ENCODE results near the gene ARHGAP26.

Gene ARHGAP26

GRCh38 chr5:142833517-142834449 lies 63.6 kb downstream of the ARHGAP26 start:
- DNase-seq, result no peak

GRCh38 chr5:142834504-142834903 lies 64.3 kb downstream of the ARHGAP26 start:
- DNase-seq, result no peak

- no peak for DNase-seq
These were observed 65.4 kb downstream of the ARHGAP26 start for GRCh38 chr5:142835540-142835939.

- no peak for DNase-seq
These were observed 65.9 kb downstream of the ARHGAP26 start for GRCh38 chr5:142836048-142836447.

- DNase-seq, result no peak
These were observed 67.0 kb downstream of the ARHGAP26 start for GRCh38 chr5:142837081-142837725.

GRCh38 chr5:142838845-142839244 lies 68.7 kb downstream of the ARHGAP26 start:
- DNase-seq, result no peak

GRCh38 chr5:142839711-142840346 lies 69.7 kb downstream of the ARHGAP26 start:
- DNase-seq, result no peak

- no peak for DNase-seq
These were observed 70.4 kb downstream of the ARHGAP26 start for GRCh38 chr5:142840575-142840974.

GRCh38 chr5:142841511-142842265 lies 71.5 kb downstream of the ARHGAP26 start:
- DNase-seq, result no peak

- no peak for DNase-seq
These were observed 73.1 kb downstream of the ARHGAP26 start for GRCh38 chr5:142842994-142843905.

GRCh38 chr5:142844866-142845265 lies 74.7 kb downstream of the ARHGAP26 start:
- DNase-seq, result no peak

GRCh38 chr5:142845402-142845921 lies 75.3 kb downstream of the ARHGAP26 start:
- no peak for DNase-seq

- DNase-seq, result no peak
These were observed 75.8 kb downstream of the ARHGAP26 start for GRCh38 chr5:142845954-142846398.

- no peak for DNase-seq
These were observed 76.2 kb downstream of the ARHGAP26 start for GRCh38 chr5:142846406-142846805.

GRCh38 chr5:142847898-142848790 lies 78.0 kb downstream of the ARHGAP26 start:
- no peak for DNase-seq

GRCh38 chr5:142849466-142849865 lies 79.3 kb downstream of the ARHGAP26 start:
- no peak for DNase-seq

- DNase-seq, result no peak
These were observed 79.7 kb downstream of the ARHGAP26 start for GRCh38 chr5:142849880-142850279.

- DNase-seq, result no peak
These were observed 81.6 kb downstream of the ARHGAP26 start for GRCh38 chr5:142851731-142852130.

GRCh38 chr5:142852416-142853198 lies 82.4 kb downstream of the ARHGAP26 start:
- no peak for DNase-seq

- no peak for DNase-seq
These were observed 83.5 kb downstream of the ARHGAP26 start for GRCh38 chr5:142853682-142854081.
